Measurements from ENCODE around the gene RREB1.

- no peak for TF ChIP-seq CTCF (IDR thresholded peaks at IDR 0.05)
- no peak for TF ChIP-seq POLR2A (IDR thresholded peaks at IDR 0.05)
- TF ChIP-seq POLR2AphosphoS5 (IDR thresholded peaks at IDR 0.05; ENCODE audit: insufficient read depth in 1 of 2, low read depth in 1 of 2) = no peak
Measured at GRCh38 chr6:7114744-7115458, 7.1 kb downstream of the RREB1 start.

Data from vagina (tissue), 2 donors.